Colon (tissue), 2 donors: ENCODE data around the gene IQCE.
"Not testable (repeated sequence)": the region's sequence is repeated elsewhere in the genome, so short reads cannot be mapped to it uniquely, and the experiment has no call there.

Experiments used
- FAIRE-seq: peaks from 2 replicates; lab custom pipeline; 2012; peaks lifted over from hg19 to GRCh38; lab: Jason Lieb, UNC
- donor health status: control.
- donor health status: control.

Gene IQCE

GRCh38 chr7:2602406-2603043 is 43.7 kb downstream of the IQCE start:
- no peak for FAIRE-seq

DNA sequence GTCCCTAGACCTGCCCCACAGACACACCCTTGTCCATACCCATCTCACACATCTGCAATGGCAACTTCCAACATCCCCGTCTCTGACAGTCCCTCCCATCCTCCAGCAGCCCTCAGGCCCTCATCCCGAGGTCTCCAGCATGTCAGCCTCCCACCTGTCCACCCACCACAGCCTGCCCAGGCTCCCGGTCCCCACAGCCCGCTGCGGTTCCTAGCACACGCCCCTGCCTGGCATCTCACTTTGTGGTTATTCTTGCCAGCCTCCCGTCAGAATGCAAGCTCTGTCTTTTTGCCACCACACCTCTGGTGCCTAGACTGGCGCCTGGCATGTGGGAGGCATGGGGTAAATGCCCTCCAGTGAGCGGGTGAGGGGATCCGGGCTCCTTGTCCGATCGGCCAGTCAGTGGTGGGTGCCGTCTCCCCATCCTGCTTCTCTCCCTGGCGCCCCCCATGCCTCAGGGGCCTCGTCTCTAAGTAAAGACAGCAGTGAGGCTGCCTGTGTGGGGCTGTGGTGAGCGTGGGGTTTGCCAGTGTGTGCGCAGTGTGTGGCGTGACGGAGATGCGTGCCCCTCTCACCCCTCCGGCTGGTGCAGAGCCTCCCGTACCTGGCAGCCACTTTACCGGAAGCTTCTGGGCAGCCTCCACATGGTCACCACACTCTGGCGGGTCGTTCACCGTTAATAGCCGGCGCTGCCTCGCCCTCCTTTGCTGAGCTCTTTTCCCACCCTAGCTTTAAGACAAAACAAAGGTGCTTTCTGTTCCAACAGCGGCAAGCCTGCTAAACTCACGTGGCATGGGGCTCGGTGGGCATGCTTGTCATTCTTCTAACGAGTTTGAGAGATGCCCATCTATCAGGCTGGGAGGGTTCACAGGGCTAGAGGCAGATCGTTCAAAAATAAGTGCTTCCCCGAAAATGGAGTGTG is 44.5 kb downstream of the IQCE start:
- no peak for FAIRE-seq

- no peak for FAIRE-seq
Observed at GRCh38 chr7:2604608-2605174, 45.9 kb downstream of the IQCE start.

GRCh38 chr7:2605608-2606538 is 47.1 kb downstream of the IQCE start:
- FAIRE-seq, result no peak

DNA sequence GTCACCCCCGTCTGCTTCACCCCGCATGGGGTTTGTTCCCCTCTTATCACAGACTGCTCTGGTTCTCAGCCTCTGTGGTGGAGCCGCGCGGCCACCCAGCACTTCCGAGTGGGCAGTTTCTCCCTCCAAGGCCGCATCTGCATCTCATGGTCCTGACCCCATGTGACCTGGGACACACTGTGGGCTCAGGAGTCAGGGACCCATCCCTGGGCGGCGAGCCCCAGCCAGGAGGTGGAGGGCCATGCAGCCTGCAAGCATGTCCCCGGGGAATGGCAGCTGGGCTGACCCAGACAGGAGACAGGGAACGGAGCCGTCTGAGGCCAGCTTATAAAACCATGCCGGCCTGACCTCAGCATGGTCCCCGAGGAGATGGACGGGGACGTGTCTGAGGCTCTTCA is 47.8 kb downstream of the IQCE start:
- no peak for FAIRE-seq

- FAIRE-seq, result no peak
Observed at GRCh38 chr7:2607122-2607922, 48.5 kb downstream of the IQCE start.

- no peak for FAIRE-seq
Observed at GRCh38 chr7:2607923-2608904, 49.4 kb downstream of the IQCE start.

GRCh38 chr7:2608921-2609411 is 50.2 kb downstream of the IQCE start:
- no peak for FAIRE-seq

DNA sequence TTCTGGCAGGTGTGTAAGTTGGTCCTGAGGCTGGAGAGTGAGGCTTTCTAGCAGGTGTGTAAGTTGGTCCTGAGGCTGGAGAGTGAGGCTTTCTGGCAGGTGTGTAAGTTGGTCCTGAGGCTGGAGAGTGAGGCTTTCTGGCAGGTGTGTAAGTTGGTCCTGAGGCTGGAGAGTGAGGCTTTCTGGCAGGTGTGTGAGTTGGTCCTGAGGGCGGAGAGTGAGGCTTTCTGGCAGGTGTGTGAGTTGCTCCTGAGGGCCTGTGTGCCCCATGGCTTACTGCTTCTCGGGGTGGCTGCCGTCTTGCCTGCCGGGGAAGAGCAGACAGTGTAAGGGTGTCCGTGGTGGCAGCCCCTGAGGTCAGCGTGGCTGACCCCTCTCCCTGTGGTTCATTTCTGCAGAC is 50.9 kb downstream of the IQCE start:
- FAIRE-seq, result not testable (repeated sequence)

DNA sequence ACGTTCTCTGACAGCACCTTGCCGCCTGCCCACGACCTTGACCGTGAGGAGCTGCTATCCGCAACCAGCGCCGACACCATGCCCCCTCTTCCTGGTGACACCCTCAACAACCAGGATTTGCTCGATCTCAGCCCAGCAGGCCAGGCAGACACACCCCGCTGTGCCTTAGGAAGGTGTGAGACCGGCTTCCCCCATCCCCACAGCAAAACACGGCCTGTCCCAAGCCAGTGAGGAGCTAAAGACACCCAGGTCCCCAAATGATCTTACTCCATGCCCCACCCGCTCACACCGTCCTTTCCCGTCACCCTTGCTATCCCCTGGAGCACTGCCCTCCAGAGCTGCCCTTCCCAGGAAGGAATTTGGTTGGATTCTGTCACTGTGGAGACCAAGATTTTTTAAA is 51.7 kb downstream of the IQCE start:
- FAIRE-seq, result no peak

DNA sequence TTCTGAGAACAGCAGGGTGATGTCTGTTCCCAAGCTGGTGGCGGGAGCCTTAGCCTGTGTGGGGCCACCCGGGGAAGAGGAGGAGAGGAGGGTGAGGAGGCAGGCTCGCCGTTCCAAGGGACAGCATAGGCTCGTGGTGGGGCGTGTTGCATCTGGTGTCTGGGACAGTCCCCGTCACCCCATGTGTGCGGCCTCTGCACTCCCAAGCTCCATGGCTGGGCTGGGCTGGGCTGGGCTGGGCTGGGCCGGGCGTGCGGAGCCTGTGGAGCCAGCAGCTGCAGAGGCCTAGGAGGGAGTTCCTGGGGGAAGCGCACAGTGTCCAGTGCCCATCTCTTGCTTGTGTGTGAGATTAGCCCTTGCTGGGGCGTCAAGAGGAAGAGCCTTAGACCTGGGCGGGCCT is 52.1 kb downstream of the IQCE start:
- FAIRE-seq, result no peak

GRCh38 chr7:2611401-2611800 is 52.6 kb downstream of the IQCE start:
- FAIRE-seq, result no peak

GRCh38 chr7:2611922-2612321 is 53.1 kb downstream of the IQCE start:
- no peak for FAIRE-seq

DNA sequence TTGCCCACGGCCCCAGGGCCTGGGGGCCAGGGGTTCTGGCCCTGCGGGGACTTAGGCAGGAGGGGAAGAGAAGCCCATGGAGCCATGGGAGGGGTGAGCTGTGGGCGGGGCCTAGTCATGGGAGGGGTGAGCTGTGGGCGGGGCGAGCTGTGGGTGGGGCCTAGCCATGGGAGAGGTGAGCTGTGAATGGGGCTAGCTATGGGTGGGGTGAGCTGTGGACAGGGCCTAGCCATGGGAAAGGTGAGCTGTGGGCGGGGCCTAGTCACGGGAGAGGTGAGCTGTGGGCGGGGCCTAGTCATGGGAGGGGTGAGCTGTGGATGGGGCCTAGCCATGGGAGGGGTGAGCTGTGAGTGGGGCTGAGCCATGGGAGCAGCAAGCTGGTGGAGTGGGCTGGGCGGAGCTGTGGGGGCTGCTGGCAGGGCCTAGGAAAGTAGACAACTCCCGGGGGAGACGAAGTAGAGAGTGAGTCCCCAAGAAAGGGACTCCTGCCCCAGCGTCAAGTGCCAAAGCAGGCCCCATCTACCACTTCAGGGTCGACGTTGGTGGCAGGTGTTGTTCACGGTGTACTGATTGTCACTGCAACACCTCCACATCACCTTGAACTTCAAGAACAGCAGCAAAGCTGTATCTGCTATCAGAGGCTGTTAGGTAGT is 53.8 kb downstream of the IQCE start:
- FAIRE-seq, result no peak

- FAIRE-seq, result no peak
Observed at GRCh38 chr7:2613098-2613930, 54.5 kb downstream of the IQCE start.

- FAIRE-seq, result no peak
Observed at GRCh38 chr7:2613931-2614600, 55.3 kb downstream of the IQCE start.

- no peak for FAIRE-seq
Observed at GRCh38 chr7:2614631-2615330, 56.0 kb downstream of the IQCE start.
